GM15510 (cell line): ENCODE results near the gene KCNJ3.

Experiments
- POLR2A ChIP-seq: IDR thresholded peaks from 3 replicates; pipeline ENCODE4 v1.6.1; 2011; ENCODE audit warnings: borderline replicate concordance; ENCODE audit not compliant: insufficient read length; ENCODE audit errors: extremely low read depth

Gene KCNJ3

GRCh38 chr2:154697418-154698252 is 860 bp upstream of the KCNJ3 start:
- no peak for TF ChIP-seq POLR2A

DNA sequence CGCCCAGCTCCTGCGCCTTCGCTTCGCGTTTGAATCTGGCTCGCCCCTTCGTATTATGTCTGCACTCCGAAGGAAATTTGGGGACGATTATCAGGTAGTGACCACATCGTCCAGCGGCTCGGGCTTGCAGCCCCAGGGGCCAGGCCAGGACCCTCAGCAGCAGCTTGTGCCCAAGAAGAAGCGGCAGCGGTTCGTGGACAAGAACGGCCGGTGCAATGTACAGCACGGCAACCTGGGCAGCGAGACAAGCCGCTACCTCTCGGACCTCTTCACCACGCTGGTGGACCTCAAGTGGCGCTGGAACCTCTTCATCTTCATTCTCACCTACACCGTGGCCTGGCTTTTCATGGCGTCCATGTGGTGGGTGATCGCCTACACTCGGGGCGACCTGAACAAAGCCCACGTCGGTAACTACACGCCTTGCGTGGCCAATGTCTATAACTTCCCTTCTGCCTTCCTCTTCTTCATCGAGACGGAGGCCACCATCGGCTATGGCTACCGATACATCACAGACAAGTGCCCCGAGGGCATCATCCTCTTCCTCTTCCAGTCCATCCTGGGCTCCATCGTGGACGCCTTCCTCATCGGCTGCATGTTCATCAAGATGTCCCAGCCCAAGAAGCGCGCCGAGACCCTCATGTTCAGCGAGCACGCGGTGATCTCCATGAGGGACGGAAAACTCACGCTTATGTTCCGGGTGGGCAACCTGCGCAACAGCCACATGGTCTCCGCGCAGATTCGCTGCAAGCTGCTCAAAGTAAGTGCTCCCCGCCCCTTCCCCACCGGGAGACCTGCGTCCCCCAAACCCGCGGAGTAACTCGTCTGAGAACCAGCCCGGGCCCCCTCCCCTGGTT is 453 bp downstream of the KCNJ3 start:
- TF ChIP-seq POLR2A: no peak

GRCh38 chr2:154699575-154699930 is 1.1 kb downstream of the KCNJ3 start:
- TF ChIP-seq POLR2A: no peak

DNA sequence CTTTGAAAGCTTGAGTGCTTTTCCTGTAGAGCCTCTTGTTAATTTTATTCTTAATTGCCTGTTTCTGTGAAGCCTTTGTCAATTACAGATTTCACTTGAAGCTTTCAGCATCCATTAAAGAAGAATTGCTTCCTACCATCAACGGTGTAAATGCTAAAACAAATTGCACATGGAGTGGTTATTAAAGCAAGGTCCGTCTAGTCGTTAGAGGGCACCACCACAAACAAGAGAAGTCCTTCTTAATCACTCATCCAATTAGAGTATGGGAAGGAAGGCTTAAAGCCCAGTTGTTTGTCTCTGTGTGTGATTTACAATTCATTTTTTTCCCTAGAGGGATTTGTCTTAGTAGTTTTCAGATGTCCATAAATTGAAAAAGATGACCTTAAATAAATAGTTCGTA is 1.6 kb downstream of the KCNJ3 start:
- no peak for TF ChIP-seq POLR2A

- no peak for TF ChIP-seq POLR2A
These were observed 6.5 kb downstream of the KCNJ3 start for GRCh38 chr2:154704991-154705390.

- TF ChIP-seq POLR2A: no peak
These were observed 8.2 kb downstream of the KCNJ3 start for GRCh38 chr2:154706660-154707059.

- no peak for TF ChIP-seq POLR2A
These were observed 9.6 kb downstream of the KCNJ3 start for GRCh38 chr2:154707994-154708575.

GRCh38 chr2:154709215-154709614 is 10.7 kb downstream of the KCNJ3 start:
- TF ChIP-seq POLR2A: no peak

DNA sequence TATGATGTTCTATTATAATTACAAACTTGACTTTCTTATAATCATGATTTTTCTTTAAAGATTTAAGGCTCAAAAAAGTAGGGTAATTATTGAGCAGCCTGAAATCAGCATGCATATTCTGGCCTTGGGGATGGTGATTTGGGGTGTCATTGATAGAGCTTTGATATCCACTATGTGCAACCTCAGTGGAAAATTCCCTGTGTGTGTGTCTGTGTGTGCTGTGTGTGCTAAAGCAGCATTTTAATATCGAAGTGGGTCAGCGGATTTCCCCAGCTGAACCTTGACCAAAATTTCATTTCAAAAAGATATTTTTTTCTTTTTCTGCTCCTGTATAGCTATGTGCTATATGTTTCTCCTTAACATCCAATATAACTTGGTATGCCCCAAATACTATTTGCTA is 11.6 kb downstream of the KCNJ3 start:
- no peak for TF ChIP-seq POLR2A

- TF ChIP-seq POLR2A: no peak
These were observed 12.2 kb downstream of the KCNJ3 start for GRCh38 chr2:154710685-154711084.

- no peak for TF ChIP-seq POLR2A
These were observed 15.2 kb downstream of the KCNJ3 start for GRCh38 chr2:154713675-154714074.

GRCh38 chr2:154720651-154721050 is 22.2 kb downstream of the KCNJ3 start:
- no peak for TF ChIP-seq POLR2A

DNA sequence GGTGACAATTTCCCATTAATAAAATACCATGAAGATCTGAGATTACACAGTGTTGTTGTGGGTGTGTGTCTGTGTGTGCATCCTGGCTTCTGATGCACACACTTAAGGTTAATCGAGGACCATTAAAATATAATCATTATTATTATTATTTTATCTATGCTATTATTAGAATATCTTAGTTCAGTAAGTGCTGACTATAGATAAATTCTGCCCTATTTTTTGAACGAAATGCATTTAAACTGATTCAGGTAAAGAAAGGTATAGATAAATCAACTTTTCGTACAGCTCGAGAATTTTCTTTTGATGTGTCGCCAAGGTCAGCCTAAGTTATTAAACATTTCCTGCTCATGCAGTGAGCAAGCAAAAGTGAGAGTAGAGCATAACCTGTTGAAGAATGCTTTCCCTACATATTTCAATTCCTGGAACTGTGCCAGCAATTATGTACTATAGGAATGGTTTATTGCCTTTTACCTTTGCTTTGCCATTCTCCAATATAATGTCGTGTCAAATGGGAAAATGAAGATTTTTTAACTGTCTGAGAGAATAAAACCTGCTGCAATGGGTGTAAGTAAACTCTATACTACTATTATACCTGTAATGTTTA is 25.8 kb downstream of the KCNJ3 start:
- TF ChIP-seq POLR2A: no peak

DNA sequence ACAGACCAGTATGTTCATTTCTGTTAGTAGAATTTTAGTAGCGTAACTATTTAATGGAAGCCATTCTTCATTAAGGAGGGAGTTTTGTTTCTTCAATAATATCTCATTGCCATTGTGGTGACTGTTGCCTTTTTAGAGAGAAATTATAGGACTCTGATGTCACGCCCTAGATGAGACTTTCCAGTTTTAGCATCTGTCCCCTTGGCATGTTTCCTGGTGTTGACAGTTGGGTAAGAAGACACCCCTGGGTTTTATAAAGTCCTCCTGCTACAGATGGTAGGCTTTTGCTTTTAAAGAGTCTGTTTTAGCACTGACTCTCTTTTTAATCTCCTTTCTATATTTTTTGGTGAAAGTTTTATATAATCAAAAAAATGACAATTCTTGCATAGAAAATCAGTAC is 41.9 kb downstream of the KCNJ3 start:
- no peak for TF ChIP-seq POLR2A

GRCh38 chr2:154758871-154759270 is 60.4 kb downstream of the KCNJ3 start:
- no peak for TF ChIP-seq POLR2A
